ENCODE measurements around the gene U2AF1.
"Not testable (repeated sequence)": the region's sequence is repeated elsewhere in the genome, so short reads cannot be mapped to it uniquely, and the experiment has no call there.

DNA sequence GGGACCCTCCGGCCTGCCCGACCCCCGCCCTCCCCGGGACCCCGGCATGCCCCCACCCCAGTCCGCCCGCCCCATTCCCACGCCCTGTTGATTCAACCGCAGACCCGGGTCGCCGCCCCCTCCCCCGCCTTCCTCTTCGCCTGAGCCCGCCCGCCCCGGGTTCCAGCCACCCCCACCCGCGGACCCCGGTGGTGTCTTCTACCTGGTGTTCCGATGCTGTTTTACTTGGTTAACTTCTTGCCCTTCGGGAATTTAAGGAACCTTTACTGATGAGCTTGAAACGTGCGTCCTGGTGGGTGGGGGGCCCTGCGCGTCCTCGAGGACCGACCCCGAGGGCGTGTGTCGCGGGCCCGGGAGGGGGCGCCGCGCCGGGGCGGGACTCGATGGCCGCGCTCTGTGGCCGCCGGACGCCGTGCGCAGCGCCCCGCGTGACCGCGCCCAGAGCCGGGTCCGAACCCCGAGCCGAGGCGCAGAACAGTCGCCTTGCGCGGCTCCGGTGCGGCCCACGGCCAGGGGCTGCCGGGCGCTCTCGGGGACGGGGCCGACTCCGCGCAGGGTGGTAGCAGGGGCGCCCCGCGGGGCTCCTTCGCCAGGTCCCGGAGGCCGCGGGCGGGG is 31.2 kb downstream of the U2AF1 start:
- TF ChIP-seq, protein P1, sequence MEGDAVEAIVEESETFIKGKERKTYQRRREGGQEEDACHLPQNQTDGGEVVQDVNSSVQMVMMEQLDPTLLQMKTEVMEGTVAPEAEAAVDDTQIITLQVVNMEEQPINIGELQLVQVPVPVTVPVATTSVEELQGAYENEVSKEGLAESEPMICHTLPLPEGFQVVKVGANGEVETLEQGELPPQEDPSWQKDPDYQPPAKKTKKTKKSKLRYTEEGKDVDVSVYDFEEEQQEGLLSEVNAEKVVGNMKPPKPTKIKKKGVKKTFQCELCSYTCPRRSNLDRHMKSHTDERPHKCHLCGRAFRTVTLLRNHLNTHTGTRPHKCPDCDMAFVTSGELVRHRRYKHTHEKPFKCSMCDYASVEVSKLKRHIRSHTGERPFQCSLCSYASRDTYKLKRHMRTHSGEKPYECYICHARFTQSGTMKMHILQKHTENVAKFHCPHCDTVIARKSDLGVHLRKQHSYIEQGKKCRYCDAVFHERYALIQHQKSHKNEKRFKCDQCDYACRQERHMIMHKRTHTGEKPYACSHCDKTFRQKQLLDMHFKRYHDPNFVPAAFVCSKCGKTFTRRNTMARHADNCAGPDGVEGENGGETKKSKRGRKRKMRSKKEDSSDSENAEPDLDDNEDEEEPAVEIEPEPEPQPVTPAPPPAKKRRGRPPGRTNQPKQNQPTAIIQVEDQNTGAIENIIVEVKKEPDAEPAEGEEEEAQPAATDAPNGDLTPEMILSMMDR (conservative IDR thresholded peaks at IDR 0.05; ENCODE audit: low read depth, low read length), result not testable (repeated sequence)
- not testable (repeated sequence) for TF ChIP-seq EZH2 (IDR thresholded peaks at IDR 0.05; ENCODE audit: low read length, unreplicated experiment); EZH2phosphoT487 (IDR thresholded peaks at IDR 0.05; ENCODE audit: borderline replicate concordance, low read length)
